ENCODE data around the gene FZD4. TPM values are rescaled to one million over a fixed set of nuclear protein-coding genes. Genes with fewer than 3 reads are reported as not detected.
"Not testable (repeated sequence)": the region's sequence is repeated elsewhere in the genome, so short reads cannot be mapped to it uniquely, and the experiment has no call there.

Gene FZD4
- polyA plus RNA-seq, 3 donors: 0.05 TPM; not detected in 2

- TF ChIP-seq, protein P1, sequence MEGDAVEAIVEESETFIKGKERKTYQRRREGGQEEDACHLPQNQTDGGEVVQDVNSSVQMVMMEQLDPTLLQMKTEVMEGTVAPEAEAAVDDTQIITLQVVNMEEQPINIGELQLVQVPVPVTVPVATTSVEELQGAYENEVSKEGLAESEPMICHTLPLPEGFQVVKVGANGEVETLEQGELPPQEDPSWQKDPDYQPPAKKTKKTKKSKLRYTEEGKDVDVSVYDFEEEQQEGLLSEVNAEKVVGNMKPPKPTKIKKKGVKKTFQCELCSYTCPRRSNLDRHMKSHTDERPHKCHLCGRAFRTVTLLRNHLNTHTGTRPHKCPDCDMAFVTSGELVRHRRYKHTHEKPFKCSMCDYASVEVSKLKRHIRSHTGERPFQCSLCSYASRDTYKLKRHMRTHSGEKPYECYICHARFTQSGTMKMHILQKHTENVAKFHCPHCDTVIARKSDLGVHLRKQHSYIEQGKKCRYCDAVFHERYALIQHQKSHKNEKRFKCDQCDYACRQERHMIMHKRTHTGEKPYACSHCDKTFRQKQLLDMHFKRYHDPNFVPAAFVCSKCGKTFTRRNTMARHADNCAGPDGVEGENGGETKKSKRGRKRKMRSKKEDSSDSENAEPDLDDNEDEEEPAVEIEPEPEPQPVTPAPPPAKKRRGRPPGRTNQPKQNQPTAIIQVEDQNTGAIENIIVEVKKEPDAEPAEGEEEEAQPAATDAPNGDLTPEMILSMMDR (IDR thresholded peaks at IDR 0.05): no peak
- no peaks in the 10 kb centered on the region for H3K79me2 ChIP-seq (ENCODE audit: insufficient read depth, low read length)
- Mint-ChIP-seq H3K4me3 (no peak overlapping the region), H3K36me3 (no peaks in the 10 kb centered on the region), H3K27me3 (ENCODE audit: low read depth in 3 of 3) (peaks cover 0 to 2% (median 2%) of the 10 kb centered on the region in 3 donors), H3K4me1 (no peaks in the 10 kb centered on the region), H3K27ac (no peak overlapping the region), H3K9me3 (peaks cover 9 to 24% (median 16%) of the 10 kb centered on the region in 7 donors)
- H2AFZ ChIP-seq (ENCODE audit: insufficient read depth, low read depth, low read length, poor library complexity, severe bottlenecking): no peak overlapping the region
- no peak overlapping the region for H3K9ac ChIP-seq (ENCODE audit: insufficient read depth, low read length, poor library complexity, severe bottlenecking)
- no CpG with 5 or more reads among the region's 1 CpG for WGBS (ENCODE audit: insufficient coverage)
- no peak overlapping the region for H3K4me2 ChIP-seq (replicated peaks; ENCODE audit: extremely low read depth, low read length, poor library complexity, severe bottlenecking)
- H3K4me1 ChIP-seq (ENCODE audit: control insufficient read depth in 1 of 2, insufficient read depth in 2 of 2, low read length in 2 of 2): no peaks in the 10 kb centered on the region
- H3K4me3 ChIP-seq (replicated peaks in 1 of 3; ENCODE audit: low read depth in 2 of 3, low read length in 3 of 3): no peak overlapping the region
- no peaks in the 10 kb centered on the region for H3K36me3 ChIP-seq (replicated peaks in 1 of 2; ENCODE audit: control insufficient read depth in 1 of 2, insufficient read depth in 2 of 2, low read length in 2 of 2)
- intact Hi-C loops (cut with micrococcal nuclease): no loop called here
- H3K27me3 ChIP-seq (ENCODE audit: control insufficient read depth in 2 of 2, insufficient read depth in 2 of 2, low read length in 2 of 2): no peaks in the 10 kb centered on the region
- H3K9me3 ChIP-seq (replicated peaks in 1 of 2; ENCODE audit: control insufficient read depth in 1 of 2, insufficient read depth in 1 of 2, low read length in 2 of 2): peaks cover 5 to 14% of the 10 kb centered on the region in 2 donors
- no peak overlapping the region for H3K27ac ChIP-seq (ENCODE audit: low read depth in 1 of 2, low read length in 2 of 2)
- DNase-seq: no peak
- no peaks in the 10 kb centered on the region for H4K20me1 ChIP-seq (ENCODE audit: insufficient read depth, low read length)
Observed at GRCh38 chr11:86972734-86973133, 17.5 kb upstream of the FZD4 start.

DNA sequence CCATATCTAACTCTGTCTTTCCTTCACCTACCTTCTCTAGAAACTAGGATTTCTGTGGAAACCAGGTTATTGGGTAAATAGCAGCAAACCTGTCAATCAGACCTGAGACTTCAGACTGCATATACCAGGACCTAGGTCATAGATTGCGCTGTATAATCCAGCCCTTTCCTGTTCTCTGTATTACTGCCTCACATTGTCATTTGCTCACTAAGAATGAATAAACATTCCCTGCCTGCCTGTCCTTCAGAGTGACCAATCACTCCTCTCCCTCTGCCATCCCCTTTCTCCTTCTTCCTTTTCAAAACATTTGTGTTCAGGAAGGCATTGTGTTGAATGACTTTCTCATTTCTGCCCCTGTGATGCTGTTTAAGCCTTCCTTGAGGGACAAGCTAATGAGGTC, 14.1 kb upstream of the FZD4 start:
- no peak for DNase-seq
- H4K20me1 ChIP-seq (ENCODE audit: insufficient read depth, low read length): no peaks in the 10 kb centered on the region
- H3K9ac ChIP-seq (ENCODE audit: insufficient read depth, low read length, poor library complexity, severe bottlenecking): no peak overlapping the region
- no peaks in the 10 kb centered on the region for H3K36me3 ChIP-seq (replicated peaks in 1 of 2; ENCODE audit: control insufficient read depth in 1 of 2, insufficient read depth in 2 of 2, low read length in 2 of 2)
- Mint-ChIP-seq H3K27ac (no peak overlapping the region), H3K4me1 (no peaks in the 10 kb centered on the region), H3K27me3 (ENCODE audit: low read depth in 3 of 3) (peaks cover 1 to 4% (median 2%) of the 10 kb centered on the region in 3 donors), H3K9me3 (peaks cover 15 to 29% (median 21%) of the 10 kb centered on the region in 7 donors), H3K4me3 (no peak overlapping the region), H3K36me3 (no peaks in the 10 kb centered on the region)
- TF ChIP-seq, protein P1 (IDR thresholded peaks at IDR 0.05): no peak
- no peaks in the 10 kb centered on the region for H3K4me1 ChIP-seq (ENCODE audit: control insufficient read depth in 1 of 2, insufficient read depth in 2 of 2, low read length in 2 of 2)
- 100% methylated on average over 1 of the region's 1 CpG for WGBS (ENCODE audit: insufficient coverage)
- H3K4me3 ChIP-seq (replicated peaks in 1 of 3; ENCODE audit: low read depth in 2 of 3, low read length in 3 of 3): no peak overlapping the region
- H3K27me3 ChIP-seq (ENCODE audit: control insufficient read depth in 2 of 2, insufficient read depth in 2 of 2, low read length in 2 of 2): no peaks in the 10 kb centered on the region
- intact Hi-C loops (cut with micrococcal nuclease): no loop called here
- no peak overlapping the region for H3K27ac ChIP-seq (ENCODE audit: low read depth in 1 of 2, low read length in 2 of 2)
- no peak overlapping the region for H2AFZ ChIP-seq (ENCODE audit: insufficient read depth, low read depth, low read length, poor library complexity, severe bottlenecking)
- peaks cover 5 to 14% of the 10 kb centered on the region in 2 donors for H3K9me3 ChIP-seq (replicated peaks in 1 of 2; ENCODE audit: control insufficient read depth in 1 of 2, insufficient read depth in 1 of 2, low read length in 2 of 2)
- H3K4me2 ChIP-seq (replicated peaks; ENCODE audit: extremely low read depth, low read length, poor library complexity, severe bottlenecking): no peak overlapping the region
- H3K79me2 ChIP-seq (ENCODE audit: insufficient read depth, low read length): no peaks in the 10 kb centered on the region

- intact Hi-C loops (cut with micrococcal nuclease): not testable (repeated sequence)
Observed at GRCh38 chr11:86967601-86968000, 12.4 kb upstream of the FZD4 start.

More at GRCh38 chr11:86967601-86968000, 12.4 kb upstream of the FZD4 start:
- not testable (repeated sequence) for H3K27ac Mint-ChIP-seq; H3K79me2 ChIP-seq (ENCODE audit: insufficient read depth, low read length); H3K36me3 ChIP-seq (replicated peaks in 1 of 2; ENCODE audit: control insufficient read depth in 1 of 2, insufficient read depth in 2 of 2, low read length in 2 of 2); H4K20me1 ChIP-seq (ENCODE audit: insufficient read depth, low read length); DNase-seq; H3K4me3 ChIP-seq (replicated peaks in 1 of 3; ENCODE audit: low read depth in 2 of 3, low read length in 3 of 3); H3K27me3 Mint-ChIP-seq (ENCODE audit: low read depth in 3 of 3); H3K9me3 ChIP-seq (replicated peaks in 1 of 2; ENCODE audit: control insufficient read depth in 1 of 2, insufficient read depth in 1 of 2, low read length in 2 of 2); H3K9ac ChIP-seq (ENCODE audit: insufficient read depth, low read length, poor library complexity, severe bottlenecking); H3K4me3 Mint-ChIP-seq; H3K36me3 Mint-ChIP-seq; H3K4me1 Mint-ChIP-seq; H3K4me1 ChIP-seq (ENCODE audit: control insufficient read depth in 1 of 2, insufficient read depth in 2 of 2, low read length in 2 of 2); H3K27me3 ChIP-seq (ENCODE audit: control insufficient read depth in 2 of 2, insufficient read depth in 2 of 2, low read length in 2 of 2); H3K27ac ChIP-seq (ENCODE audit: low read depth in 1 of 2, low read length in 2 of 2); H2AFZ ChIP-seq (ENCODE audit: insufficient read depth, low read depth, low read length, poor library complexity, severe bottlenecking); H3K4me2 ChIP-seq (replicated peaks; ENCODE audit: extremely low read depth, low read length, poor library complexity, severe bottlenecking)
- WGBS (ENCODE audit: insufficient coverage): 78% methylated on average over 5 of the region's 7 CpGs
- peaks cover 6 to 17% (median 11%) of the 10 kb centered on the region in 7 donors for H3K9me3 Mint-ChIP-seq
